HEK293 (cell line): Measurements from ENCODE around the gene ABCC2.

Source experiments
- CTCF ChIA-PET: fragments of 350-600 bp; formaldehyde crosslinking; extraction: SDS; loops from one replicate; lab custom pipeline; 2021; ENCODE audit warnings: antibody characterized with exemption; lab: Yijun Ruan, JAX
- POLR2A ChIA-PET: fragments of 300-600 bp; formaldehyde crosslinking; extraction: SDS; loops from one replicate; lab custom pipeline; 2020; ENCODE audit warnings: antibody characterized with exemption, inconsistent platforms; lab: Yijun Ruan, JAX
- H3K27ac ChIP-seq: fragments of 200-500 bp; sonication (Bioruptor generic); 2 replicates; pipeline ENCODE4 v1.5.1; 2014; ENCODE audit warnings: low read depth, low read length, control low read depth, inconsistent platforms; ENCODE audit errors: extremely low read depth
- H3K36me3 ChIP-seq, 2 experiments: fragments of 200-500 bp in 1 of 2; sonication (Bioruptor generic) in 1 of 2; 1 replicate in 1 of 2; 2 replicates in 1 of 2; pipeline ENCODE4 v1.5.1; 2014 to 2017; ENCODE audit warnings: inconsistent platforms in 2 of 2, low read length in 2 of 2; ENCODE audit not compliant: control insufficient read depth in 2 of 2, insufficient read depth in 1 of 2
- H3K4me1 ChIP-seq: fragments of 200-500 bp; sonication (Bioruptor generic); 2 replicates; pipeline ENCODE4 v1.5.1; 2014; ENCODE audit warnings: mild to moderate bottlenecking, low read length, inconsistent platforms; ENCODE audit not compliant: control insufficient read depth, insufficient read depth
- H3K4me3 ChIP-seq: 2 replicates; pipeline ENCODE4 v1.5.1; 2011; ENCODE audit warnings: low read depth, mild to moderate bottlenecking, control low read depth, low read length, moderate library complexity
- H3K9me3 ChIP-seq: fragments of 200-500 bp; sonication (Bioruptor generic); 2 replicates; pipeline ENCODE4 v1.5.1; 2014; ENCODE audit warnings: low read depth, low read length, inconsistent platforms; ENCODE audit not compliant: control insufficient read depth, insufficient read depth
- FEZF1 ChIP-seq: fragments of 450-650 bp; formaldehyde crosslinking; IDR thresholded peaks from 2 replicates; pipeline ENCODE4 v1.5.1; 2016; ENCODE audit warnings: missing biosample characterization, missing genetic modification characterization
- GLI2 ChIP-seq: fragments of 450-650 bp; formaldehyde crosslinking; IDR thresholded peaks from 2 replicates; pipeline ENCODE4; 2017; ENCODE audit warnings: missing biosample characterization, missing genetic modification characterization, low read depth, borderline replicate concordance
- KLF10 ChIP-seq: fragments of 450-650 bp; IDR thresholded peaks from 2 replicates; pipeline ENCODE4 v1.5.1; 2018; ENCODE audit warnings: missing biosample characterization, mild to moderate bottlenecking, missing genetic modification characterization
- TCF7L2 ChIP-seq: IDR thresholded peaks from 2 replicates; pipeline ENCODE4 v1.6.1; 2011; ENCODE audit warnings: low read depth, mild to moderate bottlenecking, inconsistent platforms, low read length, moderate library complexity, borderline replicate concordance
- ZEB2 ChIP-seq: fragments of 450-650 bp; formaldehyde crosslinking; IDR thresholded peaks from 2 replicates; pipeline ENCODE4 v1.5.1; 2016; ENCODE audit warnings: missing biosample characterization, missing genetic modification characterization
- ZNF23 ChIP-seq: fragments of 450-650 bp; formaldehyde crosslinking; IDR thresholded peaks from 2 replicates; pipeline ENCODE4 v1.5.1; 2016; ENCODE audit warnings: missing biosample characterization, missing genetic modification characterization, borderline replicate concordance
- ZNF37A ChIP-seq: fragments of 450-650 bp; IDR thresholded peaks from 2 replicates; pipeline ENCODE4 v1.5.1; 2018; ENCODE audit warnings: missing biosample characterization, missing genetic modification characterization
- ZNF416 ChIP-seq: fragments of 450-650 bp; formaldehyde crosslinking; IDR thresholded peaks from 2 replicates; pipeline ENCODE4 v1.5.1; 2016; ENCODE audit warnings: missing biosample characterization, missing genetic modification characterization
- ZNF529 ChIP-seq: fragments of 450-650 bp; formaldehyde crosslinking; IDR thresholded peaks from 2 replicates; pipeline ENCODE4 v1.5.1; 2017; ENCODE audit warnings: missing genetic modification characterization, missing biosample characterization; ENCODE audit not compliant: insufficient replicate concordance
- ZNF596 ChIP-seq: fragments of 450-650 bp; IDR thresholded peaks from 2 replicates; pipeline ENCODE4 v1.5.0; 2018; ENCODE audit warnings: missing biosample characterization, mild to moderate bottlenecking, missing genetic modification characterization, moderate library complexity
- ZNF670 ChIP-seq: fragments of 450-650 bp; formaldehyde crosslinking; IDR thresholded peaks from 2 replicates; pipeline ENCODE4 v1.5.1; 2016; ENCODE audit warnings: missing biosample characterization, missing genetic modification characterization, low read depth
- ZNF747 ChIP-seq: fragments of 450-650 bp; formaldehyde crosslinking; IDR thresholded peaks from 2 replicates; pipeline ENCODE4 v1.5.1; 2016; ENCODE audit warnings: missing biosample characterization, missing genetic modification characterization
- ZNF776 ChIP-seq: fragments of 450-650 bp; formaldehyde crosslinking; IDR thresholded peaks from 2 replicates; pipeline ENCODE4 v1.5.0; 2017; ENCODE audit warnings: missing biosample characterization, missing genetic modification characterization, borderline replicate concordance
- TF ChIP-seq, protein P1 (sequence below): fragments of 450-650 bp; formaldehyde crosslinking; IDR thresholded peaks from 2 replicates; pipeline ENCODE4 v1.5.1; 2017; ENCODE audit warnings: missing biosample characterization, missing genetic modification characterization
- TF ChIP-seq, protein P2 (sequence below): fragments of 450-650 bp; formaldehyde crosslinking; optimal IDR thresholded peaks from 2 replicates; pipeline ENCODE3; 2016; ENCODE audit warnings: missing biosample characterization, mild to moderate bottlenecking, missing genetic modification characterization
- TF ChIP-seq, protein P3 (sequence below): fragments of 450-650 bp; formaldehyde crosslinking; IDR thresholded peaks from 2 replicates; pipeline ENCODE4 v1.5.1; 2016; ENCODE audit warnings: missing biosample characterization, missing genetic modification characterization
- TF ChIP-seq, protein P4 (sequence below): fragments of 450-650 bp; formaldehyde crosslinking; IDR thresholded peaks from 2 replicates; pipeline ENCODE4 v1.5.1; 2016; ENCODE audit warnings: missing biosample characterization, missing genetic modification characterization
- TF ChIP-seq, protein P5 (sequence below): fragments of 450-650 bp; IDR thresholded peaks from 2 replicates; pipeline ENCODE4 v1.5.1; 2018; ENCODE audit warnings: missing biosample characterization, missing genetic modification characterization
- TF ChIP-seq, protein P6 (sequence below): fragments of 450-650 bp; formaldehyde crosslinking; IDR thresholded peaks from 2 replicates; pipeline ENCODE4 v1.5.1; 2016; ENCODE audit warnings: missing biosample characterization, missing genetic modification characterization

ABCC2 gene

DNA sequence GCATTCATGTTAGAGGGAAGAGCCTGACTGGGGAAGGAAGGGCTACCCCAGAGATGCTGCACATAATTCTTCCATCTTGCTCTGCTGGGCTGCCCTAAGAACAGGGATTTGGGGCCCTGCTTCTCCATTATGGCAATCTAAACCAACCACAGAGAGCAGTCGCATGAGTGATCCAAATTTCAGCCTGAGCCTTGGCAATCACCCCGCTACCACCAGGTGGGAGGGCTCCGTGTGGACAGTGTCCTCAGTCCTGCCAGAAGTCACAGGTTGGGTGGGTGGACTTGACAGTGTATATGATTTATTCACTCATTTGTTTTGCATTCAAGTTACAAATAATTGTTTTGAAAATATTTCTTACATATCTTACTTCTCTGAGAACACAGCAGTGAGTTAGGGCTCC lies 22.0 kb downstream of the ABCC2 start (continued):
- TF ChIP-seq, protein P1, sequence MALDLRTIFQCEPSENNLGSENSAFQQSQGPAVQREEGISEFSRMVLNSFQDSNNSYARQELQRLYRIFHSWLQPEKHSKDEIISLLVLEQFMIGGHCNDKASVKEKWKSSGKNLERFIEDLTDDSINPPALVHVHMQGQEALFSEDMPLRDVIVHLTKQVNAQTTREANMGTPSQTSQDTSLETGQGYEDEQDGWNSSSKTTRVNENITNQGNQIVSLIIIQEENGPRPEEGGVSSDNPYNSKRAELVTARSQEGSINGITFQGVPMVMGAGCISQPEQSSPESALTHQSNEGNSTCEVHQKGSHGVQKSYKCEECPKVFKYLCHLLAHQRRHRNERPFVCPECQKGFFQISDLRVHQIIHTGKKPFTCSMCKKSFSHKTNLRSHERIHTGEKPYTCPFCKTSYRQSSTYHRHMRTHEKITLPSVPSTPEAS: no peak
- TF ChIP-seq KLF10 (tag by site-specific recombination): no peak
- TF ChIP-seq FEZF1 (tag by site-specific recombination): no peak
- no peak for TF ChIP-seq ZNF416 (tag by site-specific recombination)
- TF ChIP-seq, protein P2, sequence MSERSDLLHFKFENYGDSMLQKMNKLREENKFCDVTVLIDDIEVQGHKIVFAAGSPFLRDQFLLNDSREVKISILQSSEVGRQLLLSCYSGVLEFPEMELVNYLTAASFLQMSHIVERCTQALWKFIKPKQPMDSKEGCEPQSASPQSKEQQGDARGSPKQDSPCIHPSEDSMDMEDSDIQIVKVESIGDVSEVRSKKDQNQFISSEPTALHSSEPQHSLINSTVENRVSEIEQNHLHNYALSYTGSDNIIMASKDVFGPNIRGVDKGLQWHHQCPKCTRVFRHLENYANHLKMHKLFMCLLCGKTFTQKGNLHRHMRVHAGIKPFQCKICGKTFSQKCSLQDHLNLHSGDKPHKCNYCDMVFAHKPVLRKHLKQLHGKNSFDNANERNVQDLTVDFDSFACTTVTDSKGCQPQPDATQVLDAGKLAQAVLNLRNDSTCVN (tag by site-specific recombination): no peak

DNA sequence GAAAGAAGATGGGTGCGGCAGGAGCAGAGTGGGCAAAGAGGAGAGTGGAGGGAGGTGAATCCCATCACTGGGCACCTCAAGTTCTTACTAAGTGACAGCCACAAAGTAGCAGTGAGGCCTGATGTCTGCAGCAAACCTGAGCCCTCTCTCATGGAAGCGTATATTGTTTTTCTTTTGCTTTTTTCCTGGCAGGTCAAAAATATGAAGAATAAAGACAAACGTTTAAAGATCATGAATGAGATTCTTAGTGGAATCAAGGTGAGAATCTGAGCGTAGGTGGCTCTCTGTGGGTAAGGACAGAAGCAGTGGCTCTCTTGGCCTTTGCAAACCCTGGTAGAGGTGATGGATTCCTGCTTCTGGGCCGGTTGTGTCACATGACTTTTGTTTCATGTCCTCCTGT lies 22.8 kb downstream of the ABCC2 start:
- Histone ChIP-seq H3K9me3 (no peaks in the 10 kb centered on the region), H3K36me3 (no peaks in the 10 kb centered on the region), H3K4me3 (no peak overlapping the region), H3K27ac (no peak overlapping the region), H3K4me1 (no peaks in the 10 kb centered on the region)
- no peak for TF ChIP-seq ZNF37A (tag by site-specific recombination)
- TF ChIP-seq ZNF670: no peak
- no peak for TF ChIP-seq ZNF529 (tag by site-specific recombination)
- TF ChIP-seq, protein P3, sequence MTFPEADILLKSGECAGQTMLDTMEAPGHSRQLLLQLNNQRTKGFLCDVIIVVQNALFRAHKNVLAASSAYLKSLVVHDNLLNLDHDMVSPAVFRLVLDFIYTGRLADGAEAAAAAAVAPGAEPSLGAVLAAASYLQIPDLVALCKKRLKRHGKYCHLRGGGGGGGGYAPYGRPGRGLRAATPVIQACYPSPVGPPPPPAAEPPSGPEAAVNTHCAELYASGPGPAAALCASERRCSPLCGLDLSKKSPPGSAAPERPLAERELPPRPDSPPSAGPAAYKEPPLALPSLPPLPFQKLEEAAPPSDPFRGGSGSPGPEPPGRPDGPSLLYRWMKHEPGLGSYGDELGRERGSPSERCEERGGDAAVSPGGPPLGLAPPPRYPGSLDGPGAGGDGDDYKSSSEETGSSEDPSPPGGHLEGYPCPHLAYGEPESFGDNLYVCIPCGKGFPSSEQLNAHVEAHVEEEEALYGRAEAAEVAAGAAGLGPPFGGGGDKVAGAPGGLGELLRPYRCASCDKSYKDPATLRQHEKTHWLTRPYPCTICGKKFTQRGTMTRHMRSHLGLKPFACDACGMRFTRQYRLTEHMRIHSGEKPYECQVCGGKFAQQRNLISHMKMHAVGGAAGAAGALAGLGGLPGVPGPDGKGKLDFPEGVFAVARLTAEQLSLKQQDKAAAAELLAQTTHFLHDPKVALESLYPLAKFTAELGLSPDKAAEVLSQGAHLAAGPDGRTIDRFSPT: no peak
- no peak for TF ChIP-seq ZNF23 (tag by site-specific recombination)
- TF ChIP-seq ZNF596 (tag by site-specific recombination): no peak
- CTCF ChIA-PET: no interaction called here
- POLR2A ChIA-PET: no interaction called here

DNA sequence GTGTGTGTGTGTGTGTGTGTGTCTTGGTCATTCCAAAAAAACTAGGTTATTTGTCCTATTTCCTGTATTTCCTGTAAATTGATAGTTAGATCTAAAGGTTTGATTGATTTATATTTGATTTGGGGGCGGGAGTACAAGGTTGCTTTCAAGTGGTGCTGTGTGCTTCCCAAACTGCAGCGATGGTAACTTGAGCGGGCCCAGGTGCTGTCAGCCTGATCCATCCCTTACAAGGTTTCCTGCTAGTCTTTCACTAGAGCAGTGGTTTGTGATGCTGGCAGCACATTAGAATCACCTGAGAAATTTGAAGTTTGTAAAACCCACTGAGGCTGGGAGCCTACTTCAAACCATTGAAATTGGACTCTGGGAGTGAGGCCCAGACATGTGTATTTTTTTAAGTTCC lies 23.7 kb downstream of the ABCC2 start:
- no peaks in the 10 kb centered on the region for H3K4me1 ChIP-seq
- no peak overlapping the region for H3K4me3 ChIP-seq
- H3K9me3 ChIP-seq: no peaks in the 10 kb centered on the region
- CTCF ChIA-PET: interaction anchor here (1.0 kb wide), 1 partner anchor 20 kb away, joined by 3 read pairs; no protein-coding TSS in a partner anchor
- POLR2A ChIA-PET: no interaction called here
- no peaks in the 10 kb centered on the region for H3K36me3 ChIP-seq
- H3K27ac ChIP-seq: no peak overlapping the region
- TF ChIP-seq ZNF776 (tag by site-specific recombination) (no peak), GLI2 (no peak), TCF7L2 (no peak), ZNF747 (tag by site-specific recombination) (no peak), ZEB2 (no peak)
- TF ChIP-seq, protein P4, sequence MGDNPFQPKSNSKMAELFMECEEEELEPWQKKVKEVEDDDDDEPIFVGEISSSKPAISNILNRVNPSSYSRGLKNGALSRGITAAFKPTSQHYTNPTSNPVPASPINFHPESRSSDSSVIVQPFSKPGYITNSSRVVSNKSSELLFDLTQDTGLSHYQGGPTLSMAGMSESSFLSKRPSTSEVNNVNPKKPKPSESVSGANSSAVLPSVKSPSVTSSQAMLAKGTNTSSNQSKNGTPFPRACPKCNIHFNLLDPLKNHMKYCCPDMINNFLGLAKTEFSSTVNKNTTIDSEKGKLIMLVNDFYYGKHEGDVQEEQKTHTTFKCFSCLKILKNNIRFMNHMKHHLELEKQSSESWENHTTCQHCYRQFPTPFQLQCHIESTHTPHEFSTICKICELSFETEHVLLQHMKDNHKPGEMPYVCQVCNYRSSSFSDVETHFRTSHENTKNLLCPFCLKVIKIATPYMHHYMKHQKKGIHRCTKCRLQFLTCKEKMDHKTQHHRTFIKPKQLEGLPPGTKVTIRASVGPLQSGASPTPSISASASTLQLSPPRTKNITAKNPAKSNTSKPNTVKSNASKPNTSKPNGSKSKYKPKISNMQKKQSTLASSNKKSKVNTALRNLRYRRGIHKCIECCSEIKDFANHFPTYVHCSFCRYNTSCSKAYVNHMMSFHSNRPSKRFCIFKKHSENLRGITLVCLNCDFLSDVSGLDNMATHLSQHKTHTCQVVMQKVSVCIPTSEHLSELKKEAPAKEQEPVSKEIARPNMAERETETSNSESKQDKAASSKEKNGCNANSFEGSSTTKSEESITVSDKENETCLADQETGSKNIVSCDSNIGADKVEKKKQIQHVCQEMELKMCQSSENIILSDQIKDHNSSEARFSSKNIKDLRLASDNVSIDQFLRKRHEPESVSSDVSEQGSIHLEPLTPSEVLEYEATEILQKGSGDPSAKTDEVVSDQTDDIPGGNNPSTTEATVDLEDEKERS (tag by site-specific recombination): no peak
- TF ChIP-seq, protein P5, sequence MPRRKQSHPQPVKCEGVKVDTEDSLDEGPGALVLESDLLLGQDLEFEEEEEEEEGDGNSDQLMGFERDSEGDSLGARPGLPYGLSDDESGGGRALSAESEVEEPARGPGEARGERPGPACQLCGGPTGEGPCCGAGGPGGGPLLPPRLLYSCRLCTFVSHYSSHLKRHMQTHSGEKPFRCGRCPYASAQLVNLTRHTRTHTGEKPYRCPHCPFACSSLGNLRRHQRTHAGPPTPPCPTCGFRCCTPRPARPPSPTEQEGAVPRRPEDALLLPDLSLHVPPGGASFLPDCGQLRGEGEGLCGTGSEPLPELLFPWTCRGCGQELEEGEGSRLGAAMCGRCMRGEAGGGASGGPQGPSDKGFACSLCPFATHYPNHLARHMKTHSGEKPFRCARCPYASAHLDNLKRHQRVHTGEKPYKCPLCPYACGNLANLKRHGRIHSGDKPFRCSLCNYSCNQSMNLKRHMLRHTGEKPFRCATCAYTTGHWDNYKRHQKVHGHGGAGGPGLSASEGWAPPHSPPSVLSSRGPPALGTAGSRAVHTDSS: no peak
- TF ChIP-seq, protein P6, sequence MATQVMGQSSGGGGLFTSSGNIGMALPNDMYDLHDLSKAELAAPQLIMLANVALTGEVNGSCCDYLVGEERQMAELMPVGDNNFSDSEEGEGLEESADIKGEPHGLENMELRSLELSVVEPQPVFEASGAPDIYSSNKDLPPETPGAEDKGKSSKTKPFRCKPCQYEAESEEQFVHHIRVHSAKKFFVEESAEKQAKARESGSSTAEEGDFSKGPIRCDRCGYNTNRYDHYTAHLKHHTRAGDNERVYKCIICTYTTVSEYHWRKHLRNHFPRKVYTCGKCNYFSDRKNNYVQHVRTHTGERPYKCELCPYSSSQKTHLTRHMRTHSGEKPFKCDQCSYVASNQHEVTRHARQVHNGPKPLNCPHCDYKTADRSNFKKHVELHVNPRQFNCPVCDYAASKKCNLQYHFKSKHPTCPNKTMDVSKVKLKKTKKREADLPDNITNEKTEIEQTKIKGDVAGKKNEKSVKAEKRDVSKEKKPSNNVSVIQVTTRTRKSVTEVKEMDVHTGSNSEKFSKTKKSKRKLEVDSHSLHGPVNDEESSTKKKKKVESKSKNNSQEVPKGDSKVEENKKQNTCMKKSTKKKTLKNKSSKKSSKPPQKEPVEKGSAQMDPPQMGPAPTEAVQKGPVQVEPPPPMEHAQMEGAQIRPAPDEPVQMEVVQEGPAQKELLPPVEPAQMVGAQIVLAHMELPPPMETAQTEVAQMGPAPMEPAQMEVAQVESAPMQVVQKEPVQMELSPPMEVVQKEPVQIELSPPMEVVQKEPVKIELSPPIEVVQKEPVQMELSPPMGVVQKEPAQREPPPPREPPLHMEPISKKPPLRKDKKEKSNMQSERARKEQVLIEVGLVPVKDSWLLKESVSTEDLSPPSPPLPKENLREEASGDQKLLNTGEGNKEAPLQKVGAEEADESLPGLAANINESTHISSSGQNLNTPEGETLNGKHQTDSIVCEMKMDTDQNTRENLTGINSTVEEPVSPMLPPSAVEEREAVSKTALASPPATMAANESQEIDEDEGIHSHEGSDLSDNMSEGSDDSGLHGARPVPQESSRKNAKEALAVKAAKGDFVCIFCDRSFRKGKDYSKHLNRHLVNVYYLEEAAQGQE: no peak
